HepG2 (cell line): ENCODE results near the gene CRYAA. TPM values are rescaled to one million over a fixed set of nuclear protein-coding genes. Genes with fewer than 3 reads are reported as not detected.

ENCODE experiments used
- ATAC-seq: fragments of 200-7000 bp; cut with Tn5 transposase; 3 replicates; pipeline ENCODE4 v1.9.1; 2020; ENCODE audit warnings: mild to moderate bottlenecking, moderate library complexity
- BruUV-seq: library from RNA; stranded (reverse); fragments of 400-500 nt; replicated peaks from 2 replicates; lab custom pipeline; 2021; lab: Mats Ljungman, UMichigan
- CTCF ChIA-PET: fragments of 300-600 bp; formaldehyde crosslinking; extraction: SDS; loops from one replicate; lab custom pipeline; 2021; ENCODE audit warnings: low total read pairs, inconsistent platforms, low intra/inter-chr PET ratio; lab: Yijun Ruan, JAX
- POLR2A ChIA-PET: fragments of 350-600 bp; sonication (Branson Sonifier 250); formaldehyde crosslinking; loops from one replicate; lab custom pipeline; 2020; ENCODE audit warnings: antibody characterized with exemption, inconsistent platforms; lab: Yijun Ruan, JAX
- DNase-seq: peaks from one replicate; pipeline ENCODE4 v3.0.0-alpha.2; 2015; ENCODE audit warnings: low spot score
- FAIRE-seq: peaks from 3 replicates; lab custom pipeline; 2011; peaks lifted over from hg19 to GRCh38; lab: Jason Lieb, UNC
- H2AFZ ChIP-seq: one replicate; pipeline ENCODE4 v1.6.1; 2011; ENCODE audit warnings: low read length, inconsistent platforms
- H3K27ac ChIP-seq: fragments of 300-600 bp; 3 replicates; pipeline ENCODE4 v1.8.0; 2011; ENCODE audit warnings: mixed run types, mild to moderate bottlenecking, mixed read lengths, low read length, inconsistent platforms; ENCODE audit not compliant: insufficient read depth; ENCODE audit errors: extremely low read length
- H3K27me3 ChIP-seq, 2 experiments: fragments of 200-600 bp in 1 of 2; 2 replicates in 1 of 2; 3 replicates in 1 of 2; pipeline versions ENCODE4 v1.6.0 to v1.8.0; 2011; ENCODE audit warnings: low read length in 2 of 2, mild to moderate bottlenecking in 2 of 2, moderate library complexity in 2 of 2, inconsistent platforms in 1 of 2; ENCODE audit not compliant: insufficient read depth in 2 of 2, control insufficient read depth in 1 of 2
- H3K36me3 ChIP-seq, 2 experiments: fragments of 200-600 bp in 1 of 2; replicated peaks in 1 of 2; 2 replicates in 1 of 2; 3 replicates in 1 of 2; pipeline versions ENCODE4 v1.5.1 to v1.8.0; 2011; ENCODE audit warnings: low read length in 2 of 2, inconsistent platforms in 1 of 2; ENCODE audit not compliant: insufficient read depth in 2 of 2, control insufficient read depth in 1 of 2
- H3K4me1 ChIP-seq: 2 replicates; pipeline ENCODE4 v1.5.1; 2012; ENCODE audit warnings: low read length, inconsistent platforms; ENCODE audit not compliant: insufficient read depth
- H3K4me2 ChIP-seq: 2 replicates; pipeline ENCODE4 v1.6.0; 2011; ENCODE audit warnings: low read depth, low read length, inconsistent platforms
- H3K4me3 ChIP-seq, 3 experiments: fragments of 200-600 bp in 1 of 3; sonication (generic), shearing (Covaris generic) in 1 of 3; replicated peaks in 1 of 3; 2 replicates each; pipeline ENCODE4 v1.5.1; 2011 to 2016; ENCODE audit warnings: low read length in 3 of 3, inconsistent platforms in 2 of 3, low read depth in 2 of 3, mild to moderate bottlenecking in 2 of 3, control low read depth in 1 of 3, mixed read lengths in 1 of 3; ENCODE audit not compliant: insufficient read depth in 1 of 3
- H3K79me2 ChIP-seq: one replicate; pipeline ENCODE4 v1.6.1; 2011; ENCODE audit warnings: low read length, inconsistent platforms; ENCODE audit not compliant: insufficient read depth
- H3K9ac ChIP-seq: 2 replicates; pipeline ENCODE4 v1.6.0; 2011; ENCODE audit warnings: mild to moderate bottlenecking, low read depth, low read length, inconsistent platforms; ENCODE audit not compliant: insufficient read depth
- H3K9me3 ChIP-seq: 2 replicates; pipeline ENCODE4 v1.5.1; 2012; ENCODE audit warnings: mild to moderate bottlenecking, low read length
- H4K20me1 ChIP-seq: 2 replicates; pipeline ENCODE4 v1.6.0; 2011; ENCODE audit warnings: inconsistent platforms, mild to moderate bottlenecking, low read length, moderate library complexity; ENCODE audit not compliant: insufficient read depth
- FOSL2 ChIP-seq: sonication (generic); formaldehyde crosslinking; IDR thresholded peaks from 2 replicates; pipeline ENCODE4 v1.4.0; 2020; ENCODE audit warnings: missing genetic modification reagents
- HNRNPH1 ChIP-seq: fragments of 200-400 bp; formaldehyde crosslinking; optimal IDR thresholded peaks from 2 replicates; pipeline ENCODE3; 2017; ENCODE audit warnings: mild to moderate bottlenecking, low read depth, low read length
- KLF9 ChIP-seq: IDR thresholded peaks from 2 replicates; pipeline ENCODE4 v1.6.1; 2016; ENCODE audit warnings: low read depth
- SP5 ChIP-seq: IDR thresholded peaks from 2 replicates; pipeline ENCODE4 v1.6.1; 2016; ENCODE audit warnings: low read depth, borderline replicate concordance
- ZBTB42 ChIP-seq: sonication (generic); formaldehyde crosslinking; IDR thresholded peaks from 2 replicates; pipeline ENCODE4 v1.5.0; 2020; ENCODE audit warnings: mild to moderate bottlenecking, missing genetic modification reagents
- ZFAT ChIP-seq: sonication (generic); formaldehyde crosslinking; conservative IDR thresholded peaks from 2 replicates; pipeline ENCODE4 v1.8.1; 2023; ENCODE audit warnings: missing genetic modification reagents, inconsistent platforms
- ZNF543 ChIP-seq: sonication (generic); formaldehyde crosslinking; IDR thresholded peaks from 2 replicates; pipeline ENCODE4 v1.4.0; 2020; ENCODE audit warnings: mild to moderate bottlenecking, missing genetic modification reagents
- ZNF557 ChIP-seq: sonication (generic); formaldehyde crosslinking; IDR thresholded peaks from 2 replicates; pipeline ENCODE4 v1.4.0; 2020; ENCODE audit warnings: missing genetic modification reagents
- ZNF775 ChIP-seq: sonication (generic); formaldehyde crosslinking; IDR thresholded peaks from 2 replicates; pipeline ENCODE4 v1.4.0; 2020; ENCODE audit warnings: missing genetic modification reagents, mild to moderate bottlenecking, moderate library complexity, borderline replicate concordance
- WGBS: methylation state at CpG from one replicate; pipeline ENCODE4 v1.1.6; 2017; ENCODE audit warnings: low lambda C conversion rate; 5-methylcytosine and 5-hydroxymethylcytosine counted together
- in situ Hi-C: cut with HindIII; loops from 2 replicates; pipeline ENCODE4 v1.10.0; 2017; ENCODE audit warnings: low pct_unique_long_range_greater_than_20kb; ENCODE audit not compliant: extremely low pct_ligation_motif_present
- intact Hi-C: fragments of 100-400 bp; cut with micrococcal nuclease; formaldehyde crosslinking; loops from one replicate; pipeline ENCODE4 v1.10.0; 2022; ENCODE audit not compliant: unreplicated experiment
- polyA plus RNA-seq, 8 experiments: library from polyadenylated mRNA; depleted of rRNA in 3 of 8; stranded (reverse) in 7 of 8; unstranded in 1 of 8; fragments of >200 nt; fragmentation: Illumina TruSeq in 4 of 8; extraction: Trizol in 4 of 8; gene quantifications; 2 replicates each; pipeline versions ENCODE4 v1.2.1 to v1.2.3, GENCODE V29; 2011 to 2016; ENCODE audit warnings: low read depth in 4 of 8, missing spikeins in 1 of 8, mixed read lengths in 1 of 8; ENCODE audit not compliant: insufficient read depth in 1 of 8
- total RNA-seq, 5 experiments: library from RNA; depleted of rRNA; stranded (reverse); fragments of >200 nt; fragmentation: Illumina TruSeq; extraction: Trizol; gene quantifications; 2 replicates each; pipeline ENCODE4 v1.2.3, GENCODE V29; 2016; ENCODE audit warnings: low read depth in 1 of 5
- TF ChIP-seq, protein P1 (sequence below): fragments of 450-650 bp; IDR thresholded peaks from 2 replicates; pipeline ENCODE4 v1.6.1; 2017; ENCODE audit warnings: mild to moderate bottlenecking
- TF ChIP-seq, protein P2 (sequence below): sonication (generic); formaldehyde crosslinking; IDR thresholded peaks from 2 replicates; pipeline ENCODE4 v1.4.0; 2020; ENCODE audit warnings: mild to moderate bottlenecking, low read depth, missing genetic modification reagents
- TF ChIP-seq, protein P3 (sequence below): sonication (generic); formaldehyde crosslinking; IDR thresholded peaks from 2 replicates; pipeline ENCODE4 v1.4.0; 2020; ENCODE audit warnings: mild to moderate bottlenecking, missing genetic modification reagents
- TF ChIP-seq, protein P4 (sequence below): sonication (generic); formaldehyde crosslinking; IDR thresholded peaks from 2 replicates; pipeline ENCODE4 v1.8.1; 2023; ENCODE audit warnings: mild to moderate bottlenecking, missing genetic modification reagents, borderline replicate concordance

CRYAA gene
- total and polyA plus RNA-seq, 2 of the 13 experiments (the other 11 are each of a cell fraction or from before 2014, with no cell fraction given), result 5.6 to 8.6 TPM

DNA sequence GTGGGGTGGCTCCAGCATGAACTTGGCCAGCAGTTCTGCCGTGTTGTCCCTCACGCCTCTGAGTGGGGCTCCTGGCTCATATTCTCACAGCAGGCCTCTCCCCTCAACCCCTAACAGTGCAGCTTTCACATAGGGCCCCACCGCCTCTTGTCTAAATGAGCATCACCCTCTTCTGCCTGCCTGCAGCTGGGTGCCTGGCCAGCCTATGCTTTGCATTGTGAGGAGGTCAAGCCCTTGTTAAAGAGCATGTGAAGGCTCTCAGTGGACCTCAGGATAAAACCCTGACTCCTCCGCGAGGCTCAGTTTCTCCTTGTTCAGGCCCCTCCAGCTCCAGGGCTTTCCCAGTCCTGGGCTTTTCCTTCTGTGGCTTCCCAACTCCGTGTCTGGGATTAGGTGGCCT is 34.8 kb downstream of the CRYAA start (continued):
- TF ChIP-seq, protein P1, sequence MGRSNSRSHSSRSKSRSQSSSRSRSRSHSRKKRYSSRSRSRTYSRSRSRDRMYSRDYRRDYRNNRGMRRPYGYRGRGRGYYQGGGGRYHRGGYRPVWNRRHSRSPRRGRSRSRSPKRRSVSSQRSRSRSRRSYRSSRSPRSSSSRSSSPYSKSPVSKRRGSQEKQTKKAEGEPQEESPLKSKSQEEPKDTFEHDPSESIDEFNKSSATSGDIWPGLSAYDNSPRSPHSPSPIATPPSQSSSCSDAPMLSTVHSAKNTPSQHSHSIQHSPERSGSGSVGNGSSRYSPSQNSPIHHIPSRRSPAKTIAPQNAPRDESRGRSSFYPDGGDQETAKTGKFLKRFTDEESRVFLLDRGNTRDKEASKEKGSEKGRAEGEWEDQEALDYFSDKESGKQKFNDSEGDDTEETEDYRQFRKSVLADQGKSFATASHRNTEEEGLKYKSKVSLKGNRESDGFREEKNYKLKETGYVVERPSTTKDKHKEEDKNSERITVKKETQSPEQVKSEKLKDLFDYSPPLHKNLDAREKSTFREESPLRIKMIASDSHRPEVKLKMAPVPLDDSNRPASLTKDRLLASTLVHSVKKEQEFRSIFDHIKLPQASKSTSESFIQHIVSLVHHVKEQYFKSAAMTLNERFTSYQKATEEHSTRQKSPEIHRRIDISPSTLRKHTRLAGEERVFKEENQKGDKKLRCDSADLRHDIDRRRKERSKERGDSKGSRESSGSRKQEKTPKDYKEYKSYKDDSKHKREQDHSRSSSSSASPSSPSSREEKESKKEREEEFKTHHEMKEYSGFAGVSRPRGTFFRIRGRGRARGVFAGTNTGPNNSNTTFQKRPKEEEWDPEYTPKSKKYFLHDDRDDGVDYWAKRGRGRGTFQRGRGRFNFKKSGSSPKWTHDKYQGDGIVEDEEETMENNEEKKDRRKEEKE, result no peak

DNA sequence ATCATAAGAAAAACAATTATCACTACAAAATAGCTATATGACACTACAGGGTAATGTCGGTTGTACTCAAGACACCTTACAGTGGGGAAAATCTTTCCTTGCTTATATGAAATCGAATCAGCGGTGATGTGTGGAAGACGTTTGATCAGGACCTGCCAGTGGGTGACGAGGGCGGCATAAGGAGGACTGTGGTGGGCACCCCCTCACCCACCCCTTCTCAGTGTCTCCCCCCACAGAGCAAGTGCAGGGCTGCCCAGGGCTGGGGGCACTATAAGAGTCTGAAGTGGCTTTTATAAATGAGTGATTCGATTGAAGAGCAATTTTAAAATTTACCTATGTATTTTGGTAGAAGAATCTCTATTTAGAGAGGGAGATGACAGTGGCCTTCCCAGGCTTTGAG is 35.8 kb downstream of the CRYAA start:
- no peak for TF ChIP-seq ZFAT
- TF ChIP-seq, protein P2, sequence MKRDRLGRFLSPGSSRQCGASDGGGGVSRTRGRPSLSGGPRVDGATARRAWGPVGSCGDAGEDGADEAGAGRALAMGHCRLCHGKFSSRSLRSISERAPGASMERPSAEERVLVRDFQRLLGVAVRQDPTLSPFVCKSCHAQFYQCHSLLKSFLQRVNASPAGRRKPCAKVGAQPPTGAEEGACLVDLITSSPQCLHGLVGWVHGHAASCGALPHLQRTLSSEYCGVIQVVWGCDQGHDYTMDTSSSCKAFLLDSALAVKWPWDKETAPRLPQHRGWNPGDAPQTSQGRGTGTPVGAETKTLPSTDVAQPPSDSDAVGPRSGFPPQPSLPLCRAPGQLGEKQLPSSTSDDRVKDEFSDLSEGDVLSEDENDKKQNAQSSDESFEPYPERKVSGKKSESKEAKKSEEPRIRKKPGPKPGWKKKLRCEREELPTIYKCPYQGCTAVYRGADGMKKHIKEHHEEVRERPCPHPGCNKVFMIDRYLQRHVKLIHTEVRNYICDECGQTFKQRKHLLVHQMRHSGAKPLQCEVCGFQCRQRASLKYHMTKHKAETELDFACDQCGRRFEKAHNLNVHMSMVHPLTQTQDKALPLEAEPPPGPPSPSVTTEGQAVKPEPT (CRISPR knock-in tag), result no peak
- TF ChIP-seq, protein P3, sequence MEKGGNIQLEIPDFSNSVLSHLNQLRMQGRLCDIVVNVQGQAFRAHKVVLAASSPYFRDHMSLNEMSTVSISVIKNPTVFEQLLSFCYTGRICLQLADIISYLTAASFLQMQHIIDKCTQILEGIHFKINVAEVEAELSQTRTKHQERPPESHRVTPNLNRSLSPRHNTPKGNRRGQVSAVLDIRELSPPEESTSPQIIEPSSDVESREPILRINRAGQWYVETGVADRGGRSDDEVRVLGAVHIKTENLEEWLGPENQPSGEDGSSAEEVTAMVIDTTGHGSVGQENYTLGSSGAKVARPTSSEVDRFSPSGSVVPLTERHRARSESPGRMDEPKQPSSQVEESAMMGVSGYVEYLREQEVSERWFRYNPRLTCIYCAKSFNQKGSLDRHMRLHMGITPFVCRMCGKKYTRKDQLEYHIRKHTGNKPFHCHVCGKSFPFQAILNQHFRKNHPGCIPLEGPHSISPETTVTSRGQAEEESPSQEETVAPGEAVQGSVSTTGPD (CRISPR knock-in tag), result no peak
- no peak for TF ChIP-seq ZNF543 (CRISPR knock-in tag)
- TF ChIP-seq, protein P4, sequence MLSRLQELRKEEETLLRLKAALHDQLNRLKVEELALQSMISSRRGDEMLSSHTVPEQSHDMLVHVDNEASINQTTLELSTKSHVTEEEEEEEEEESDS (CRISPR knock-in tag), result no peak
- TF ChIP-seq KLF9 (CRISPR knock-in tag), result no peak
- TF ChIP-seq ZNF557 (CRISPR knock-in tag), result no peak
- no peak for TF ChIP-seq ZBTB42
- TF ChIP-seq FOSL2 (CRISPR knock-in tag), result no peak
- TF ChIP-seq HNRNPH1, result no peak
- TF ChIP-seq ZNF775 (CRISPR knock-in tag), result no peak
- TF ChIP-seq SP5, result no peak
- ATAC-seq (no peak), DNase-seq (no peak), FAIRE-seq (no peak)
- BruUV-seq, result no TSS peak
- ChIA-PET CTCF (no interaction called here), POLR2A (no interaction called here)
- Histone ChIP-seq H2AFZ (no peak overlapping the region), H3K36me3 (no peaks in the 10 kb centered on the region), H3K4me1 (peaks cover 11% of the 10 kb centered on the region), H3K9me3 (peaks cover 14% of the 10 kb centered on the region), H3K27me3 (no peaks in the 10 kb centered on the region), H4K20me1 (no peaks in the 10 kb centered on the region), H3K4me2 (no peak overlapping the region), H3K4me3 (no peak overlapping the region), H3K79me2 (no peaks in the 10 kb centered on the region), H3K27ac (no peak overlapping the region), H3K9ac (no peak overlapping the region)
- WGBS, result 80% methylated on average over 7 of the region's 7 CpGs
- intact Hi-C loops, result no loop called here
- in situ Hi-C loops, result no loop called here
